VCaP (cell line): ENCODE measurements around the gene DNAH10.

Experiments used
- H3K27ac ChIP-seq: fragments of 450-650 bp; 2 replicates; pipeline ENCODE4 v1.5.1; 2017
- TF ChIP-seq, protein P1 (sequence below): fragments of 450-650 bp; conservative IDR thresholded peaks from 2 replicates; pipeline ENCODE4 v1.5.1; 2017; ENCODE audit warnings: mild to moderate bottlenecking, moderate library complexity

DNAH10 gene

DNA sequence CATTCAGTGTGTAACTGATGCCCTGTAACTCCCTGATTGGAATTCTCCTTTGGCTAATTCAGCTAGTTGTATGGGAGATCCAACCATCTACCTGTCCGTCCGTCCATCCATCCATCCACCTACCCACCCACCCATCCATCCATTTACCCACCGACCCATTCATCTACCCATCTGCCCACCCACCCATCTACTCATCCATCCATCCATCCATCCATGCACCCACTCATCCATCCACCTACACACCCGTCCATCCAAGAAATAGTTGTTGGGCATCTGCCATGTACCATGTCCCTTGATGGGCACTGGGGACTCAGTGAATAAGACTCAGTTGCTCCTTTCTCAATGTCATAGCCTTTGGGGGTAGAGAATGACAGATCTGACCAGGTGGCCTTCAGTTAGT, 162.4 kb downstream of the DNAH10 start:
- H3K27ac ChIP-seq = no peak overlapping the region
- TF ChIP-seq, protein P1, sequence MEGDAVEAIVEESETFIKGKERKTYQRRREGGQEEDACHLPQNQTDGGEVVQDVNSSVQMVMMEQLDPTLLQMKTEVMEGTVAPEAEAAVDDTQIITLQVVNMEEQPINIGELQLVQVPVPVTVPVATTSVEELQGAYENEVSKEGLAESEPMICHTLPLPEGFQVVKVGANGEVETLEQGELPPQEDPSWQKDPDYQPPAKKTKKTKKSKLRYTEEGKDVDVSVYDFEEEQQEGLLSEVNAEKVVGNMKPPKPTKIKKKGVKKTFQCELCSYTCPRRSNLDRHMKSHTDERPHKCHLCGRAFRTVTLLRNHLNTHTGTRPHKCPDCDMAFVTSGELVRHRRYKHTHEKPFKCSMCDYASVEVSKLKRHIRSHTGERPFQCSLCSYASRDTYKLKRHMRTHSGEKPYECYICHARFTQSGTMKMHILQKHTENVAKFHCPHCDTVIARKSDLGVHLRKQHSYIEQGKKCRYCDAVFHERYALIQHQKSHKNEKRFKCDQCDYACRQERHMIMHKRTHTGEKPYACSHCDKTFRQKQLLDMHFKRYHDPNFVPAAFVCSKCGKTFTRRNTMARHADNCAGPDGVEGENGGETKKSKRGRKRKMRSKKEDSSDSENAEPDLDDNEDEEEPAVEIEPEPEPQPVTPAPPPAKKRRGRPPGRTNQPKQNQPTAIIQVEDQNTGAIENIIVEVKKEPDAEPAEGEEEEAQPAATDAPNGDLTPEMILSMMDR = no peak

DNA sequence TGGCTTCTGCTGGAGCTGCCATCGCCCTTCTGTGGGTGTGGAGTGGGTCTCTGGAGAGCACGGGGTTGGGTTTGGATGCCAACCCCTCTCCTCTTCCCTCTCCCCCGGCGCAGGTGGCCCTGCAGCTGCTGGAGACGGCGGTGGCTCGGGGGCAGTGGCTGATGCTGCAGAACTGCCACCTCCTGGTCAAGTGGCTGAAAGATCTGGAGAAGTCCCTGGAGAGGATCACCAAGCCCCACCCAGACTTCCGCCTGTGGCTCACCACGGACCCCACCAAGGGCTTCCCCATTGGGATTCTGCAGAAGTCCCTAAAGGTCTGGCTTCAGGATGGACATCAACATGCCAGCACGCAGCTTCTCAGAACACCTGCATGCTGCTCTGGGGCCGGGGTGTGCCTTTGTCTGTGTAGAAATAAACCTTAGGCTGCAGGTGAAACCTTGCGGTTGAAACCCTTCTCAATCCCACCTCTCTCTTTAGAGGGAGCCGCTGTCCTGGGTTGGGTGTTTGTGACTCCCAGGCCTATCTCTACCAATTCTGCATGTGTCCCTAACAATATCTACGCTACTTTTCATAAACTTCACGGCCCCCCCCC, 166.3 kb downstream of the DNAH10 start:
- no peak overlapping the region for H3K27ac ChIP-seq
- TF ChIP-seq, protein P1 = no peak

DNA sequence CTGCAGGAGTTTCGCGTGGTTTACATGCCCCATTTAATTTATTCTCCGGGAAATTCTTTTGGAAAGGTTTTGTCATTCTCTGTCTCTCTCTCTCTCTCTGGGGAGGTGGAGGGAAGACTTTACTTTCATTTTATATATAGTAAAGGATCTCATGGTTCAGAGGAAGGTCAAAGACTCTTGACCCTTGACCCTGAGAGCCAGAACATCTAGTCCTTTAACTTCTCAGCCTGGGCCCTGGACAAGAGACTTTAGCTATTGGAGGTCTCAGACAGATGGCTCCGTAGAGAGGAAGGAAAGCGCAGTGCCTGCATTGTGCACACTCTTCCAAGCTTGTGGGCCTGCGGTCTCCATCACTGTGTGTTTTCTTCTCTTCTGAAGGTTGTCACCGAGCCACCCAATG, 166.8 kb downstream of the DNAH10 start:
- TF ChIP-seq, protein P1 = no peak

DNA sequence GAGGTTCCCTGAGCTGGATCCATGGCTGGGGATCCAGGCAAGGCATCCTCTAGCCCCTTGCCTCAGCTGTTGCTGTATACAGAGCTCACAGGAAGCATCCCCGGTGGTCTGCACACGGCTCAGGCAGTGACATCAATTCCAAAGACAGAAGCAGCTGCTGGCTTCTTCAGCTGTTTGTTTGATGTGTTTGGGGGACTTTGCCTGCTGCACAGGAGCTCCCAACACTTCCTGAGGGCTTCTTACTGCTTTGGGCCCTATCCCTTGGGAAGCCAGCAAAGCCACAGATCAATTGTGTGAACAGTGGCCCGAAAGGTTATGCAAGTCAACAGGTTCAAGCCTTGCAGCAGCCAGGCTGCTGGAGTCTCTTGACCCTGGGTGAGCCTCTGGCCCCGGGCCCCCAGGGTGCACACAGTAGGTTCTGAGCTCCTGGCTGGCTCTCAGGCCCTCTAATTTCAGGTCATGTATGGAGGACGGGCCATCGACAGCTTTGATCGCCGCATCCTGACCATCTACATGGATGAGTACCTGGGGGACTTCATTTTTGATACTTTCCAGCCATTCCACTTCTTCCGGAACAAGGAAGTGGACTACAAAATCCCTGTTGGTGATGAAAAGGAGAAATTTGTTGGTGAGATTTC, 168.0 kb downstream of the DNAH10 start:
- H3K27ac ChIP-seq = no peak overlapping the region
- TF ChIP-seq, protein P1 = no peak

More for the DNA sequence above, 166.8 kb downstream of the DNAH10 start:
- no peak overlapping the region for H3K27ac ChIP-seq

DNA sequence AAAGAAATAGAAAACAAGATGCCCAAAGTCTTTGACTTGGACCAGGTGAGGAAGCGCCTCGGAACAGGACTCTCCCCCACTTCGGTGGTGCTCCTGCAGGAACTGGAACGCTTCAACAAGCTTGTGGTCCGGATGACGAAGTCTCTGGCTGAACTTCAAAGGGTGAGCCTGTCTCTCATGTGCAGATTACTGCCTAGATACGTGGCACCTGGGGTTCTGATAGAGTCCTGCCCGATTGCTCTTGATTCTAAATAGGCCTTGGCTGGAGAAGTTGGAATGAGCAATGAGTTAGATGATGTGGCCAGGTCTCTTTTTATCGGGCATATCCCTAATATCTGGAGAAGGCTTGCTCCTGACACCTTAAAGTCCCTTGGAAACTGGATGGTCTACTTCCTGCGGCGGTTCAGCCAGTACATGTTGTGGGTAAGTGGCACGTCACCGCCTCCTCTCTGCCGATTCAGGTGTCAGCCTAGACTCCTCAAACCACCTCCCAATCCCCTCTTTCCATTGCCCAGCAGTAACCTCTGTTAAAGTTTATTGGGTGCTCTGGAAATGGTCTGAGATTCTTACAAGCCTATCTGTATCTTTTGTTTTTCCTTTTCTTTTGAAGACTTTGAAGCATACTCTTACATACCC, 169.7 kb downstream of the DNAH10 start:
- no peak overlapping the region for H3K27ac ChIP-seq

DNA sequence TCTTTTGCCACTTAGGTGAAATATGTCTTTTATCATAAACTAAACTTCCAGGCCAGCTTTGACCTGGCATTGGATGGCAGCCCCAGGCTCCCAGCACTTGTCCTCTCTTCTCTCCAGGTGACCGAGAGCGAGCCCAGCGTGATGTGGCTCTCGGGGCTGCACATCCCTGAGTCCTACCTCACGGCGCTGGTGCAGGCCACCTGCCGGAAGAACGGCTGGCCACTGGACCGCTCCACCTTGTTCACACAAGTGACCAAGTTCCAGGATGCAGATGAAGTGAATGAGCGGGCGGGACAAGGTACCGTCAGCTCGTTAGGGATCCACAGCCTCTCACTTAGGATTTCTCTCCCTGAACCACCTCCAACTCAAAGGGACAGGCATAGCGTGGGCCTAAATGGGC, 171.1 kb downstream of the DNAH10 start:
- TF ChIP-seq, protein P1 = no peak
- H3K27ac ChIP-seq = no peak overlapping the region

More for the DNA sequence above, 169.7 kb downstream of the DNAH10 start:
- TF ChIP-seq, protein P1 = no peak

DNA sequence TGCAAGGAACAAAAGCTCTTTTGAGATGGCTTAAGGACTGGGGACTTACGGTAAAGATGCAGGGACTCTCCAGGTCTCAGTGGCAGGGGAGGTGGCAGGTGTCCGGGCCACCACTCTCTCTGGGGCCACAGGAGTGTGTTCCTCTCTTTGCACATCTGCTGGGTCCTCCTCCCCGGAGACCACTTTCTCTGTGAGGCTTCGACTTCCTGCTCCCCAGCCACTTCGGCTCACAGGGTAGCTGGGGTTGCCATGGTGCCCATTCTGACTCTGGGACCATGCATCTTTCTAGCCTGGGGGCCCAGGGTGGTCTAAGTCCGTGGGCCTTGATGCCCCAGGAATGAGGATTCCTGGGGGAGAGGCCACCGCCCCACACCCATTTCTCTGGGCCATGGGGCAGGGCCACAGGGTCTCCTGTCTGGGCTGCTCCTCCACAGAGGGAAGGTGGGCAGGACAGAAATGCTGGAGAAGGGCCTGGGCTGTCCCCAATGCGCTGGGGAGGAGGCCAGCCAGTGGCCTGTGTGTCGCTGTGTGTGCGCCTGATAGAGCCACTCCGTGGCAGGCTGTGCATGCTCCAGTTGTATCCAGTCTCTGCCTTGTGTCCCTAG, 172.0 kb downstream of the DNAH10 start:
- TF ChIP-seq, protein P1 = no peak
- no peak overlapping the region for H3K27ac ChIP-seq
